Caco-2 (cell line): Measurements from ENCODE around the gene ADH1C. TPM values are rescaled to one million over a fixed set of nuclear protein-coding genes. Genes with fewer than 3 reads are reported as not detected.

Experiments
- BruUV-seq: library from RNA; stranded (reverse); fragments of 400-500 nt; replicated peaks from 2 replicates; lab custom pipeline; 2021; lab: Mats Ljungman, UMichigan
- CTCF ChIA-PET: fragments of 300-600 bp; sonication (Branson Sonifier 250); formaldehyde crosslinking; loops from one replicate; lab custom pipeline; 2022; ENCODE audit warnings: antibody characterized with exemption; lab: Charles Lee
- POLR2A ChIA-PET: fragments of 300-600 bp; sonication (Branson Sonifier 250); formaldehyde crosslinking; loops from one replicate; lab custom pipeline; 2022; ENCODE audit warnings: antibody characterized with exemption; lab: Charles Lee
- DNase-seq, 2 experiments: peaks; one replicate each; pipeline versions ENCODE4 v3.0.0 to v3.0.0-alpha.2; 2020 to 2022
- H3K27me3 ChIP-seq: replicated peaks from 2 replicates; pipeline ENCODE4 v1.6.0; 2011; ENCODE audit warnings: low read length; ENCODE audit not compliant: control insufficient read depth, insufficient read depth
- H3K36me3 ChIP-seq: 2 replicates; pipeline ENCODE4 v1.5.1; 2011; ENCODE audit warnings: low read length; ENCODE audit not compliant: control insufficient read depth, insufficient read depth
- H3K4me1 ChIP-seq: fragments of 250-450 bp; sonication (Bioruptor Pico); 2 replicates; pipeline ENCODE4 v1.5.1; 2020; ENCODE audit warnings: mild to moderate bottlenecking
- H3K4me3 ChIP-seq: 2 replicates; pipeline ENCODE4 v1.5.1; 2011; ENCODE audit warnings: low read depth, mild to moderate bottlenecking, control low read depth, low read length
- H3K9me3 ChIP-seq: fragments of 250-450 bp; sonication (Bioruptor Pico); 2 replicates; pipeline ENCODE4 v1.5.1; 2020; ENCODE audit warnings: mild to moderate bottlenecking, moderate library complexity
- H3K27ac Mint-ChIP-seq: one replicate; pipeline ENCODE4 v1.8.0; 2022; ENCODE audit warnings: mixed read lengths; ENCODE audit not compliant: unreplicated experiment
- H3K27me3 Mint-ChIP-seq: one replicate; pipeline ENCODE4 v1.8.0; 2022; ENCODE audit warnings: mixed read lengths; ENCODE audit not compliant: insufficient read depth, unreplicated experiment
- H3K36me3 Mint-ChIP-seq: one replicate; pipeline ENCODE4 v1.8.0; 2022; ENCODE audit warnings: mild to moderate bottlenecking, mixed read lengths; ENCODE audit not compliant: insufficient read depth, unreplicated experiment
- H3K4me1 Mint-ChIP-seq: one replicate; pipeline ENCODE4 v1.8.0; 2022; ENCODE audit warnings: low read depth, mixed read lengths; ENCODE audit not compliant: unreplicated experiment
- H3K4me3 Mint-ChIP-seq: one replicate; pipeline ENCODE4 v1.8.0; 2022; ENCODE audit warnings: mild to moderate bottlenecking, moderate library complexity, mixed read lengths; ENCODE audit not compliant: unreplicated experiment
- H3K9me3 Mint-ChIP-seq: one replicate; pipeline ENCODE4 v1.8.0; 2022; ENCODE audit warnings: mixed read lengths; ENCODE audit not compliant: unreplicated experiment
- CTCF ChIP-seq, 2 experiments: fragments of 200-600 bp in 1 of 2; IDR thresholded peaks; 1 replicate in 1 of 2; 2 replicates in 1 of 2; pipeline versions ENCODE4 v1.5.1 to v1.8.0; 2011 to 2022; ENCODE audit warnings: antibody characterized with exemption in 1 of 2, control low read depth in 1 of 2, inconsistent platforms in 1 of 2, low read depth in 1 of 2, low read length in 1 of 2, mild to moderate bottlenecking in 1 of 2, moderate library complexity in 1 of 2; ENCODE audit not compliant: insufficient read depth in 1 of 2, severe bottlenecking in 1 of 2, unreplicated experiment in 1 of 2
- intact Hi-C: fragments of 100-400 bp; cut with micrococcal nuclease; formaldehyde crosslinking; loops from one replicate; pipeline ENCODE4 v1.10.0; 2022; ENCODE audit not compliant: unreplicated experiment
- total RNA-seq: library from RNA; stranded (reverse); gene quantifications from 2 replicates; pipeline ENCODE4 v1.2.3, GENCODE V29; 2022

ADH1C gene
- total RNA-seq, 1 experiment from 2014 or later: 0.23 TPM

DNA sequence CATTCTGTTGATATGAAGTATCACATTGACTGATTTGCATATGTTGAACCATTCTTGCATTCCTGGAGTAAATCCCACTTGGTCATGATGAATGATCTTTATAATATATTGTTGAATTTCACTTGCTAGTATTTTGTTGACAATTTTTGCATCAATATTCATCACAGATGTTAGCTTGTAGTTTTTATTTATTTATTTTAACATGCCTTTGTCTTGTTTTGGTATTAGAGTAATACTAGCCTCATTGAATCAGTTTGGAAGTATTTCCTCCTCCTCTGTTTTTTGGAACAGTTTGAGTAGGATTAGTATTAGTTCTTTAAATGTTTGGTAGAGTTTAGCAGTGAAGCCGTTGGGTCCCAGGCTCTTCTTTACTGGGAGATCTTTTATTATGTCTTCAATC lies 13.9 kb upstream of the ADH1C start:
- Mint-ChIP-seq H3K9me3 (no peaks in the 10 kb centered on the region), H3K4me3 (no peak overlapping the region), H3K4me1 (no peaks in the 10 kb centered on the region), H3K27me3 (no peaks in the 10 kb centered on the region), H3K27ac (no peak overlapping the region), H3K36me3 (no peaks in the 10 kb centered on the region)
- no peaks in the 10 kb centered on the region for H3K36me3 ChIP-seq
- no peaks in the 10 kb centered on the region for H3K9me3 ChIP-seq
- H3K4me1 ChIP-seq: no peaks in the 10 kb centered on the region
- no peak for TF ChIP-seq CTCF (IDR thresholded peaks at IDR 0.05; ENCODE audit: insufficient read depth in 1 of 2, low read depth in 1 of 2, low read length in 1 of 2, severe bottlenecking in 1 of 2, unreplicated experiment in 1 of 2)
- intact Hi-C loops: no loop called here
- no TSS peak for BruUV-seq
- ChIA-PET POLR2A (no interaction called here), CTCF (no interaction called here)
- H3K27me3 ChIP-seq: no peaks in the 10 kb centered on the region
- H3K4me3 ChIP-seq: no peak overlapping the region
- no peak for DNase-seq

DNA sequence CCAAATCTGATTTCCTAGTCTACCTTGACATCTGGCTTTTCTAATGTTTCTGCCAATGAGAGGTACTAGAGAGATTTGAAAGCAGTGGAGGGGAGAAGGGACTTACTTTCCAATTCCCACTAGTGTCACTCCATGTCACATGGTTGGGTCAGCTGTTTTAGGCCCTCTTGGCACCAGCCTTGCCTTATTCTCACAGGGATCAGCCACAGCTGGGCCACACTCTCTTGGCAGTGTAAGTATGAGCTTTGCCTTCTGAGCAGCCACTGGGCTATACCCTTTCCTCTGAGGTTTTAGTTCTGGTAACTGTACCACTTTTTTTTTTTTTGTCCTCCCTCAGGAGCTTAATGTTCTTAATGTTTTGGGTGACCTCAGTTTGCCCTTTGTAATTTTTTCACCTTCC lies 10.2 kb upstream of the ADH1C start:
- intact Hi-C loops: no loop called here
- no peaks in the 10 kb centered on the region for H3K36me3 Mint-ChIP-seq
- no peak for TF ChIP-seq CTCF (IDR thresholded peaks at IDR 0.05; ENCODE audit: insufficient read depth in 1 of 2, low read depth in 1 of 2, low read length in 1 of 2, severe bottlenecking in 1 of 2, unreplicated experiment in 1 of 2)
- no peak overlapping the region for H3K4me3 Mint-ChIP-seq
- Histone ChIP-seq H3K27me3 (no peaks in the 10 kb centered on the region), H3K4me1 (no peaks in the 10 kb centered on the region), H3K9me3 (no peaks in the 10 kb centered on the region; the same call in 1 of the 2 replicates), H3K4me3 (no peak overlapping the region), H3K36me3 (no peaks in the 10 kb centered on the region)
- POLR2A ChIA-PET: no interaction called here
- H3K4me1 Mint-ChIP-seq: no peaks in the 10 kb centered on the region
- DNase-seq: no peak
- CTCF ChIA-PET: no interaction called here
- H3K27ac Mint-ChIP-seq: no peak overlapping the region
- no peaks in the 10 kb centered on the region for H3K27me3 Mint-ChIP-seq
- BruUV-seq: no TSS peak
- H3K9me3 Mint-ChIP-seq: no peaks in the 10 kb centered on the region

GRCh38 chr4:99361899-99362275 lies 9.3 kb upstream of the ADH1C start:
- BruUV-seq: no TSS peak
- no peak for TF ChIP-seq CTCF (IDR thresholded peaks at IDR 0.05; ENCODE audit: insufficient read depth in 1 of 2, low read depth in 1 of 2, low read length in 1 of 2, severe bottlenecking in 1 of 2, unreplicated experiment in 1 of 2)
- H3K36me3 ChIP-seq: no peaks in the 10 kb centered on the region
- no peaks in the 10 kb centered on the region for H3K27me3 ChIP-seq
- DNase-seq: no peak
- Mint-ChIP-seq H3K4me1 (no peaks in the 10 kb centered on the region), H3K9me3 (no peaks in the 10 kb centered on the region), H3K27me3 (no peaks in the 10 kb centered on the region), H3K4me3 (no peak overlapping the region), H3K36me3 (no peaks in the 10 kb centered on the region), H3K27ac (no peak overlapping the region)
- no peak overlapping the region for H3K4me3 ChIP-seq
- POLR2A ChIA-PET: no interaction called here
- no peaks in the 10 kb centered on the region for H3K4me1 ChIP-seq
- intact Hi-C loops: no loop called here
- no peaks in the 10 kb centered on the region; the same call in 1 of the 2 replicates for H3K9me3 ChIP-seq
- CTCF ChIA-PET: no interaction called here
